ENCODE measurements around the gene TNPO3. TPM values are rescaled to one million over a fixed set of nuclear protein-coding genes. Genes with fewer than 3 reads are reported as not detected.

The TNPO3 gene
- total RNA-seq, 1 donor from 2014 or later, result 103 TPM

- no peak for DNase-seq (ENCODE audit: low read depth)
These were observed 40.3 kb downstream of the TNPO3 start for GRCh38 chr7:129014501-129015101.

- DNase-seq (ENCODE audit: low read depth), result no peak
These were observed 41.7 kb downstream of the TNPO3 start for GRCh38 chr7:129013048-129013724.

GRCh38 chr7:129012641-129013040 is 42.3 kb downstream of the TNPO3 start:
- no peak for DNase-seq (ENCODE audit: low read depth)

- no peak for DNase-seq (ENCODE audit: low read depth)
These were observed 44.8 kb downstream of the TNPO3 start for GRCh38 chr7:129010075-129010474.

GRCh38 chr7:129009437-129009836 is 45.5 kb downstream of the TNPO3 start:
- no peak for DNase-seq (ENCODE audit: low read depth)

GRCh38 chr7:129008645-129009414 is 46.1 kb downstream of the TNPO3 start:
- no peak for DNase-seq (ENCODE audit: low read depth)

GRCh38 chr7:129007572-129007971 is 47.3 kb downstream of the TNPO3 start:
- no peak for DNase-seq (ENCODE audit: low read depth)

GRCh38 chr7:129006636-129007414 is 48.1 kb downstream of the TNPO3 start:
- DNase-seq (ENCODE audit: low read depth), result peak; percentile 89

- no peak for DNase-seq (ENCODE audit: low read depth)
These were observed 49.7 kb downstream of the TNPO3 start for GRCh38 chr7:129005186-129005585.

- DNase-seq (ENCODE audit: low read depth), result no peak
These were observed 57.7 kb downstream of the TNPO3 start for GRCh38 chr7:128997181-128997580.

GRCh38 chr7:128994560-128994959 is 60.4 kb downstream of the TNPO3 start:
- DNase-seq (ENCODE audit: low read depth), result peak; percentile 16

- DNase-seq (ENCODE audit: low read depth), result no peak
These were observed 61.5 kb downstream of the TNPO3 start for GRCh38 chr7:128993419-128993818.

- DNase-seq (ENCODE audit: low read depth), result no peak
These were observed 65.0 kb downstream of the TNPO3 start for GRCh38 chr7:128989961-128990360.

GRCh38 chr7:128988372-128988771 is 66.5 kb downstream of the TNPO3 start:
- no peak for DNase-seq (ENCODE audit: low read depth)

- DNase-seq (ENCODE audit: low read depth), result no peak
These were observed 68.3 kb downstream of the TNPO3 start for GRCh38 chr7:128986609-128987008.

- DNase-seq (ENCODE audit: low read depth), result no peak
These were observed 69.3 kb downstream of the TNPO3 start for GRCh38 chr7:128985660-128986059.

- DNase-seq (ENCODE audit: low read depth), result no peak
These were observed 72.8 kb downstream of the TNPO3 start for GRCh38 chr7:128982105-128982504.

GRCh38 chr7:128974241-128974934 is 80.5 kb downstream of the TNPO3 start:
- DNase-seq (ENCODE audit: low read depth), result peak; percentile 80

GRCh38 chr7:128968624-128969023 is 86.3 kb downstream of the TNPO3 start:
- DNase-seq (ENCODE audit: low read depth), result no peak

GRCh38 chr7:128963327-128963757 is 91.6 kb downstream of the TNPO3 start:
- DNase-seq (ENCODE audit: low read depth), result peak; percentile 85

- DNase-seq (ENCODE audit: low read depth), result peak; percentile 59
These were observed 92.0 kb downstream of the TNPO3 start for GRCh38 chr7:128962899-128963298.
